GM12878 (cell line): ENCODE data around the gene PIERCE2. TPM values are rescaled to one million over a fixed set of nuclear protein-coding genes. Genes with fewer than 3 reads are reported as not detected.

ENCODE experiments used
- ATAC-seq: fragments of 200-7000 bp; cut with Tn5 transposase; 3 replicates; pipeline ENCODE4 v1.9.1; 2020; ENCODE audit warnings: mild to moderate bottlenecking, moderate library complexity
- BruUV-seq: library from RNA; stranded (reverse); fragments of 400-500 nt; replicated peaks from 2 replicates; lab custom pipeline; 2021; lab: Mats Ljungman, UMichigan
- CTCF ChIA-PET: fragments of 300-600 bp; sonication (Branson Sonifier 250); formaldehyde crosslinking; extraction: SDS; loops from one replicate; lab custom pipeline; 2021; ENCODE audit warnings: inconsistent platforms; lab: Yijun Ruan, JAX
- POLR2A ChIA-PET: fragments of 350-600 bp; formaldehyde crosslinking; extraction: SDS; loops from one replicate; lab custom pipeline; 2021; ENCODE audit warnings: inconsistent platforms; lab: Charles Lee
- RAD21 ChIA-PET: fragments of 300-600 bp; sonication (Branson Sonifier 250); formaldehyde crosslinking; loops from one replicate; lab custom pipeline; 2023; ENCODE audit warnings: antibody characterized with exemption; ENCODE audit not compliant: unreplicated experiment; lab: Charles Lee
- SMC1A ChIA-PET: fragments of 300-600 bp; sonication (Branson Sonifier 250); formaldehyde crosslinking; loops from one replicate; lab custom pipeline; 2023; ENCODE audit not compliant: unreplicated experiment, uncharacterized antibody; lab: Charles Lee
- DNase-seq: peaks from one replicate; pipeline ENCODE4 v3.0.0-alpha.2; 2011; ENCODE audit warnings: low read depth, low spot score
- FAIRE-seq: peaks from 3 replicates; lab custom pipeline; 2011; peaks lifted over from hg19 to GRCh38; lab: Jason Lieb, UNC
- H2AFZ ChIP-seq: 2 replicates; pipeline ENCODE4 v1.6.0; 2011; ENCODE audit warnings: low read depth, low read length, control low read depth; ENCODE audit not compliant: control insufficient read depth
- H3K27ac ChIP-seq: 2 replicates; pipeline ENCODE4 v1.5.1; 2011; ENCODE audit warnings: control low read depth; ENCODE audit not compliant: control insufficient read depth, insufficient read depth
- H3K27me3 ChIP-seq, 2 experiments: replicated peaks in 1 of 2; 2 replicates each; pipeline versions ENCODE4 v1.6.0 to v1.6.1; 2011; ENCODE audit warnings: low read length in 1 of 2; ENCODE audit not compliant: control insufficient read depth in 2 of 2, insufficient read depth in 2 of 2
- H3K36me3 ChIP-seq, 2 experiments: 2 replicates each; pipeline ENCODE4 v1.5.1; 2011; ENCODE audit warnings: low read length in 1 of 2; ENCODE audit not compliant: control insufficient read depth in 2 of 2, insufficient read depth in 2 of 2
- H3K4me1 ChIP-seq: 2 replicates; pipeline ENCODE4 v1.6.1; 2011; ENCODE audit warnings: mild to moderate bottlenecking, low read length, moderate library complexity, mixed read lengths; ENCODE audit not compliant: control insufficient read depth, insufficient read depth
- H3K4me2 ChIP-seq: 2 replicates; pipeline ENCODE4 v1.6.0; 2011; ENCODE audit warnings: control low read depth; ENCODE audit not compliant: control insufficient read depth, insufficient read depth
- H3K4me3 ChIP-seq: fragments of 200-600 bp; sonication (generic); 2 replicates; pipeline ENCODE4 v1.5.1; 2016
- H3K79me2 ChIP-seq: 2 replicates; pipeline ENCODE4 v1.6.0; 2011; ENCODE audit warnings: low read length; ENCODE audit not compliant: control insufficient read depth, insufficient read depth
- H3K9ac ChIP-seq: 2 replicates; pipeline ENCODE4 v1.8.0; 2011; ENCODE audit warnings: low read length, control low read depth, mixed read lengths; ENCODE audit not compliant: control insufficient read depth, insufficient read depth
- H3K9me3 ChIP-seq: replicated peaks from 3 replicates; pipeline ENCODE4 v1.5.1; 2011; ENCODE audit warnings: mild to moderate bottlenecking, low read length; ENCODE audit not compliant: control insufficient read depth, insufficient read depth
- H4K20me1 ChIP-seq: 2 replicates; pipeline ENCODE4 v1.6.0; 2011; ENCODE audit not compliant: control insufficient read depth, insufficient read depth
- CBFB ChIP-seq: IDR thresholded peaks from 2 replicates; pipeline ENCODE4 v1.6.1; 2016; ENCODE audit warnings: antibody characterized with exemption, low read depth
- CHD2 ChIP-seq: IDR thresholded peaks from 2 replicates; pipeline ENCODE4 v1.6.1; 2011; ENCODE audit warnings: low read depth, low read length, improper control_type of control experiment, borderline replicate concordance
- ETV6 ChIP-seq, 2 experiments: fragments of 450-650 bp in 1 of 2; IDR thresholded peaks in 1 of 2; conservative IDR thresholded peaks in 1 of 2; 2 replicates each; pipeline ENCODE4 v1.6.1; 2014; ENCODE audit warnings: antibody characterized with exemption in 1 of 2, borderline replicate concordance in 1 of 2, low read depth in 1 of 2, mild to moderate bottlenecking in 1 of 2, moderate library complexity in 1 of 2
- PAX8 ChIP-seq: fragments of 450-650 bp; IDR thresholded peaks from 2 replicates; pipeline ENCODE4 v1.6.1; 2017; ENCODE audit warnings: mild to moderate bottlenecking, moderate library complexity
- POLR2AphosphoS2 ChIP-seq: IDR thresholded peaks from 2 replicates; pipeline ENCODE4 v1.6.1; 2011; ENCODE audit warnings: low read depth, mild to moderate bottlenecking, low read length, improper control_type of control experiment, moderate library complexity
- ZBTB40 ChIP-seq: fragments of 450-650 bp; IDR thresholded peaks from 2 replicates; pipeline ENCODE4 v1.6.1; 2016; ENCODE audit warnings: mild to moderate bottlenecking, moderate library complexity, borderline replicate concordance
- ZNF384 ChIP-seq: IDR thresholded peaks from 2 replicates; pipeline ENCODE4 v1.6.1; 2012; ENCODE audit warnings: low read depth, mild to moderate bottlenecking, low read length, improper control_type of control experiment, borderline replicate concordance
- WGBS: methylation state at CpG from one replicate; pipeline ENCODE4 v1.1.6; 2016; ENCODE audit warnings: low lambda C conversion rate; ENCODE audit not compliant: insufficient replicate concordance, insufficient coverage; ENCODE audit errors: missing lambda C conversion rate; 5-methylcytosine and 5-hydroxymethylcytosine counted together
- in situ Hi-C: fragments of 300-500 bp; cut with MboI; formaldehyde crosslinking; loops from 9 replicates; pipeline ENCODE4 v1.14.3; 2018; ENCODE audit warnings: mixed read lengths
- intact Hi-C: fragments of 100-400 bp; cut with micrococcal nuclease; formaldehyde crosslinking; loops from one replicate; pipeline ENCODE4 v1.14.2; 2022; ENCODE audit not compliant: unreplicated experiment
- polyA plus RNA-seq, 11 experiments: library from polyadenylated mRNA; depleted of rRNA in 4 of 11; unstranded in 6 of 11; stranded (reverse) in 5 of 11; fragments of >200 nt; fragmentation: Nextera tagmentation in 4 of 11; fragmentation: Illumina TruSeq in 1 of 11; extraction: Ambion mirVana in 4 of 11; extraction: Trizol in 1 of 11; gene quantifications; 1 replicate in 1 of 11; 2 replicates in 10 of 11; pipeline versions ENCODE4 v1.2.1 to v1.2.3, GENCODE V29; 2011 to 2016; ENCODE audit warnings: inconsistent platforms in 2 of 11, missing spikeins in 2 of 11, low read depth in 1 of 11
- total RNA-seq, 4 experiments: library from RNA; depleted of rRNA in 3 of 4; stranded (reverse); fragments of >200 nt in 3 of 4; fragmentation: Illumina TruSeq in 1 of 4; extraction: Trizol in 1 of 4; gene quantifications; 2 replicates each; pipeline versions ENCODE4 v1.2.1 to v1.2.3, GENCODE V29; 2013 to 2021
- TF ChIP-seq, protein P1 (sequence below): IDR thresholded peaks from 2 replicates; pipeline ENCODE4 v1.6.1; 2011; ENCODE audit warnings: borderline replicate concordance, low read depth, mild to moderate bottlenecking, moderate library complexity, mixed read lengths, low read length; ENCODE audit not compliant: insufficient read depth; ENCODE audit errors: extremely low read length
- TF ChIP-seq, protein P2 (sequence below), 3 experiments: IDR thresholded peaks in 2 of 3; conservative IDR thresholded peaks in 1 of 3; 2 replicates each; pipeline ENCODE4 v1.5.1; 2011; ENCODE audit warnings: low read depth in 3 of 3, low read length in 3 of 3, mild to moderate bottlenecking in 3 of 3, control low read depth in 2 of 3, moderate library complexity in 2 of 3, inconsistent platforms in 1 of 3, mixed read lengths in 1 of 3; ENCODE audit not compliant: control insufficient read depth in 2 of 3, insufficient read depth in 1 of 3; ENCODE audit errors: extremely low read depth in 1 of 3
- TF ChIP-seq, protein P3 (sequence below): fragments of 450-650 bp; IDR thresholded peaks from 2 replicates; pipeline ENCODE4 v1.6.1; 2017; ENCODE audit warnings: mild to moderate bottlenecking, moderate library complexity

Gene PIERCE2
- total and polyA plus RNA-seq, 10 of the 15 experiments (the other 5 are each of a cell fraction or from before 2014, with no cell fraction given), result 0.33 to 1.4 (median 0.89) TPM; not detected in 1

- ATAC-seq, result no peak
- Histone ChIP-seq H2AFZ (no peak overlapping the region), H3K4me2 (no peak overlapping the region), H3K36me3 (no peaks in the 10 kb centered on the region; a peak in 1 of 4 replicates), H3K27me3 (no peaks in the 10 kb centered on the region), H3K27ac (no peak overlapping the region), H3K4me3 (no peak overlapping the region), H3K79me2 (no peaks in the 10 kb centered on the region; the same call in none of the 2 replicates), H3K4me1 (peaks cover 4% of the 10 kb centered on the region), H3K9ac (no peak overlapping the region), H4K20me1 (no peaks in the 10 kb centered on the region), H3K9me3 (no peaks in the 10 kb centered on the region; the same call in 2 of the 3 replicates)
- WGBS, result 100% methylated on average over 5 of the region's 5 CpGs
- BruUV-seq, result no TSS peak
- SMC1A ChIA-PET, result interaction anchor here (0.9 to 2.4 kb wide), 2 partner anchors 25 to 447 kb away, joined by 3 to 6 read pairs; no protein-coding TSS in a partner anchor
- CTCF ChIA-PET, result interaction anchor here (1.0 kb wide), 1 partner anchor 9 kb away, joined by 3 read pairs; the partner anchor contains the start of gene CCPG1
- RAD21 ChIA-PET, result no interaction called here
- no peak for FAIRE-seq
- in situ Hi-C loops, result no loop called here
- intact Hi-C loops, result no loop called here
- POLR2A ChIA-PET, result no interaction called here
- no peak for DNase-seq
- TF ChIP-seq ZNF384, result no peak
- TF ChIP-seq CHD2, result no peak
- no peak for TF ChIP-seq POLR2AphosphoS2
- TF ChIP-seq PAX8, result no peak
- TF ChIP-seq, protein P1, sequence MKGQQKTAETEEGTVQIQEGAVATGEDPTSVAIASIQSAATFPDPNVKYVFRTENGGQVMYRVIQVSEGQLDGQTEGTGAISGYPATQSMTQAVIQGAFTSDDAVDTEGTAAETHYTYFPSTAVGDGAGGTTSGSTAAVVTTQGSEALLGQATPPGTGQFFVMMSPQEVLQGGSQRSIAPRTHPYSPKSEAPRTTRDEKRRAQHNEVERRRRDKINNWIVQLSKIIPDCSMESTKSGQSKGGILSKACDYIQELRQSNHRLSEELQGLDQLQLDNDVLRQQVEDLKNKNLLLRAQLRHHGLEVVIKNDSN, result no peak
- TF ChIP-seq, protein P2, sequence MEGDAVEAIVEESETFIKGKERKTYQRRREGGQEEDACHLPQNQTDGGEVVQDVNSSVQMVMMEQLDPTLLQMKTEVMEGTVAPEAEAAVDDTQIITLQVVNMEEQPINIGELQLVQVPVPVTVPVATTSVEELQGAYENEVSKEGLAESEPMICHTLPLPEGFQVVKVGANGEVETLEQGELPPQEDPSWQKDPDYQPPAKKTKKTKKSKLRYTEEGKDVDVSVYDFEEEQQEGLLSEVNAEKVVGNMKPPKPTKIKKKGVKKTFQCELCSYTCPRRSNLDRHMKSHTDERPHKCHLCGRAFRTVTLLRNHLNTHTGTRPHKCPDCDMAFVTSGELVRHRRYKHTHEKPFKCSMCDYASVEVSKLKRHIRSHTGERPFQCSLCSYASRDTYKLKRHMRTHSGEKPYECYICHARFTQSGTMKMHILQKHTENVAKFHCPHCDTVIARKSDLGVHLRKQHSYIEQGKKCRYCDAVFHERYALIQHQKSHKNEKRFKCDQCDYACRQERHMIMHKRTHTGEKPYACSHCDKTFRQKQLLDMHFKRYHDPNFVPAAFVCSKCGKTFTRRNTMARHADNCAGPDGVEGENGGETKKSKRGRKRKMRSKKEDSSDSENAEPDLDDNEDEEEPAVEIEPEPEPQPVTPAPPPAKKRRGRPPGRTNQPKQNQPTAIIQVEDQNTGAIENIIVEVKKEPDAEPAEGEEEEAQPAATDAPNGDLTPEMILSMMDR (IDR thresholded peaks at IDR 0.05 in 2 of 3, conservative IDR thresholded peaks at IDR 0.05 in 1 of 3; ENCODE audit: control insufficient read depth in 2 of 3, extremely low read depth in 1 of 3, insufficient read depth in 1 of 3, low read depth in 3 of 3, low read length in 3 of 3), result no peak
- TF ChIP-seq ETV6 (conservative IDR thresholded peaks at IDR 0.05 in 1 of 2, IDR thresholded peaks at IDR 0.05 in 1 of 2; ENCODE audit: borderline replicate concordance in 1 of 2, low read depth in 1 of 2), result no peak
- no peak for TF ChIP-seq ZBTB40
- TF ChIP-seq, protein P3, sequence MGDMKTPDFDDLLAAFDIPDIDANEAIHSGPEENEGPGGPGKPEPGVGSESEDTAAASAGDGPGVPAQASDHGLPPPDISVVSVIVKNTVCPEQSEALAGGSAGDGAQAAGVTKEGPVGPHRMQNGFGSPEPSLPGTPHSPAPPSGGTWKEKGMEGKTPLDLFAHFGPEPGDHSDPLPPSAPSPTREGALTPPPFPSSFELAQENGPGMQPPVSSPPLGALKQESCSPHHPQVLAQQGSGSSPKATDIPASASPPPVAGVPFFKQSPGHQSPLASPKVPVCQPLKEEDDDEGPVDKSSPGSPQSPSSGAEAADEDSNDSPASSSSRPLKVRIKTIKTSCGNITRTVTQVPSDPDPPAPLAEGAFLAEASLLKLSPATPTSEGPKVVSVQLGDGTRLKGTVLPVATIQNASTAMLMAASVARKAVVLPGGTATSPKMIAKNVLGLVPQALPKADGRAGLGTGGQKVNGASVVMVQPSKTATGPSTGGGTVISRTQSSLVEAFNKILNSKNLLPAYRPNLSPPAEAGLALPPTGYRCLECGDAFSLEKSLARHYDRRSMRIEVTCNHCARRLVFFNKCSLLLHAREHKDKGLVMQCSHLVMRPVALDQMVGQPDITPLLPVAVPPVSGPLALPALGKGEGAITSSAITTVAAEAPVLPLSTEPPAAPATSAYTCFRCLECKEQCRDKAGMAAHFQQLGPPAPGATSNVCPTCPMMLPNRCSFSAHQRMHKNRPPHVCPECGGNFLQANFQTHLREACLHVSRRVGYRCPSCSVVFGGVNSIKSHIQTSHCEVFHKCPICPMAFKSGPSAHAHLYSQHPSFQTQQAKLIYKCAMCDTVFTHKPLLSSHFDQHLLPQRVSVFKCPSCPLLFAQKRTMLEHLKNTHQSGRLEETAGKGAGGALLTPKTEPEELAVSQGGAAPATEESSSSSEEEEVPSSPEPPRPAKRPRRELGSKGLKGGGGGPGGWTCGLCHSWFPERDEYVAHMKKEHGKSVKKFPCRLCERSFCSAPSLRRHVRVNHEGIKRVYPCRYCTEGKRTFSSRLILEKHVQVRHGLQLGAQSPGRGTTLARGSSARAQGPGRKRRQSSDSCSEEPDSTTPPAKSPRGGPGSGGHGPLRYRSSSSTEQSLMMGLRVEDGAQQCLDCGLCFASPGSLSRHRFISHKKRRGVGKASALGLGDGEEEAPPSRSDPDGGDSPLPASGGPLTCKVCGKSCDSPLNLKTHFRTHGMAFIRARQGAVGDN, result no peak
- TF ChIP-seq CBFB, result no peak
Observed at GRCh38 chr15:55398243-55398642, 10.1 kb upstream of the PIERCE2 start.
